BJ (cell line): ENCODE data around the gene WWOX. TPM values are rescaled to one million over a fixed set of nuclear protein-coding genes. Genes with fewer than 3 reads are reported as not detected.

ENCODE experiments used
- CTCF ChIA-PET: fragments of 350-600 bp; formaldehyde crosslinking; extraction: SDS; loops from one replicate; lab custom pipeline; 2021; ENCODE audit warnings: antibody characterized with exemption, inconsistent platforms; lab: Yijun Ruan, JAX
- POLR2A ChIA-PET: fragments of 300-600 bp; sonication (Branson Sonifier 250); formaldehyde crosslinking; extraction: SDS; loops from one replicate; lab custom pipeline; 2021; ENCODE audit warnings: antibody characterized with exemption; lab: Charles Lee
- DNase-seq: peaks from one replicate; pipeline ENCODE4 v3.0.0-alpha.2; 2011; ENCODE audit warnings: low read depth
- H3K27me3 ChIP-seq: 2 replicates; pipeline ENCODE4 v1.6.0; 2011; ENCODE audit warnings: low read length; ENCODE audit not compliant: control insufficient read depth, insufficient read depth
- H3K36me3 ChIP-seq: 2 replicates; pipeline ENCODE4 v1.5.1; 2011; ENCODE audit warnings: low read length; ENCODE audit not compliant: control insufficient read depth, insufficient read depth
- H3K4me3 ChIP-seq: 2 replicates; pipeline ENCODE4 v1.5.1; 2011; ENCODE audit warnings: low read depth, mild to moderate bottlenecking, control low read depth, low read length
- CTCF ChIP-seq: IDR thresholded peaks from 2 replicates; pipeline ENCODE4 v1.5.1; 2011; ENCODE audit warnings: low read depth, mild to moderate bottlenecking, control low read depth, inconsistent platforms, low read length, moderate library complexity; ENCODE audit not compliant: insufficient read depth
- polyA plus RNA-seq: library from polyadenylated mRNA; depleted of rRNA; stranded (reverse); fragments of >200 nt; gene quantifications from 2 replicates; pipeline ENCODE4 v1.2.3, GENCODE V29; 2011

The WWOX gene
- polyA plus RNA-seq, 1 experiment = 3.1 TPM

- no peak for TF ChIP-seq CTCF
- Histone ChIP-seq H3K27me3 (no peaks in the 10 kb centered on the region), H3K4me3 (no peak overlapping the region), H3K36me3 (no peaks in the 10 kb centered on the region)
- DNase-seq = no peak
- POLR2A ChIA-PET = no interaction called here
- CTCF ChIA-PET = no interaction called here
These were observed 314.2 kb downstream of the WWOX start for GRCh38 chr16:78413651-78414050.

GRCh38 chr16:78415013-78415412 is 315.6 kb downstream of the WWOX start:
- TF ChIP-seq CTCF = no peak
- Histone ChIP-seq H3K4me3 (no peak overlapping the region), H3K36me3 (no peaks in the 10 kb centered on the region), H3K27me3 (no peaks in the 10 kb centered on the region)
- no peak for DNase-seq
- CTCF ChIA-PET = no interaction called here
- POLR2A ChIA-PET = no interaction called here

- Histone ChIP-seq H3K4me3 (no peak overlapping the region), H3K36me3 (no peaks in the 10 kb centered on the region), H3K27me3 (no peaks in the 10 kb centered on the region)
- ChIA-PET CTCF (no interaction called here), POLR2A (no interaction called here)
- TF ChIP-seq CTCF = no peak
- DNase-seq = no peak
These were observed 316.2 kb downstream of the WWOX start for GRCh38 chr16:78415669-78416068.

- Histone ChIP-seq H3K36me3 (no peaks in the 10 kb centered on the region), H3K27me3 (no peaks in the 10 kb centered on the region), H3K4me3 (no peak overlapping the region)
- TF ChIP-seq CTCF = no peak
- DNase-seq = no peak
- ChIA-PET POLR2A (no interaction called here), CTCF (no interaction called here)
These were observed 316.9 kb downstream of the WWOX start for GRCh38 chr16:78416400-78416799.

- CTCF ChIA-PET = no interaction called here
- DNase-seq = no peak
- H3K27me3 ChIP-seq = no peaks in the 10 kb centered on the region
- no peak overlapping the region for H3K4me3 ChIP-seq
- no peaks in the 10 kb centered on the region for H3K36me3 ChIP-seq
- TF ChIP-seq CTCF = no peak
- POLR2A ChIA-PET = no interaction called here
These were observed 321.8 kb downstream of the WWOX start for GRCh38 chr16:78421181-78421708.
